ENCODE measurements around the gene DNAJC10. TPM values are rescaled to one million over a fixed set of nuclear protein-coding genes. Genes with fewer than 3 reads are reported as not detected.
"Not testable (repeated sequence)": the region's sequence is repeated elsewhere in the genome, so short reads cannot be mapped to it uniquely, and the experiment has no call there.

Gene DNAJC10
- total and polyA plus RNA-seq, 10 of the 15 experiments (the other 5 are each of a cell fraction or from before 2014, with no cell fraction given), result 9.1 to 67.9 (median 38.2) TPM

- CTCF ChIA-PET; H3K36me3 ChIP-seq (ENCODE audit: control insufficient read depth in 2 of 2, insufficient read depth in 2 of 2, low read length in 1 of 2); DNase-seq (ENCODE audit: low read depth, low spot score); H2AFZ ChIP-seq (ENCODE audit: control insufficient read depth, low read depth, low read length); H4K20me1 ChIP-seq (ENCODE audit: control insufficient read depth, insufficient read depth); H3K4me3 ChIP-seq; H3K9me3 ChIP-seq (replicated peaks; ENCODE audit: control insufficient read depth, insufficient read depth, low read length); RAD21 ChIA-PET (ENCODE audit: unreplicated experiment); H3K79me2 ChIP-seq (ENCODE audit: control insufficient read depth, insufficient read depth, low read length); ATAC-seq; H3K27me3 ChIP-seq (replicated peaks in 1 of 2; ENCODE audit: control insufficient read depth in 2 of 2, insufficient read depth in 2 of 2, low read length in 1 of 2); H3K27ac ChIP-seq (ENCODE audit: control insufficient read depth, insufficient read depth); SMC1A ChIA-PET (ENCODE audit: uncharacterized antibody, unreplicated experiment); H3K4me2 ChIP-seq (ENCODE audit: control insufficient read depth, insufficient read depth); intact Hi-C loops (cut with micrococcal nuclease; ENCODE audit: unreplicated experiment); POLR2A ChIA-PET; H3K9ac ChIP-seq (ENCODE audit: control insufficient read depth, insufficient read depth, low read length); H3K4me1 ChIP-seq (ENCODE audit: control insufficient read depth, insufficient read depth, low read length); in situ Hi-C loops (cut with MboI); FAIRE-seq; BruUV-seq (replicated peaks): not testable (repeated sequence)
- 100% methylated on average over 7 of the region's 8 CpGs for WGBS (ENCODE audit: insufficient coverage, insufficient replicate concordance, low lambda C conversion rate, missing lambda C conversion rate)
Observed at GRCh38 chr2:182781099-182781498, 65.0 kb downstream of the DNAJC10 start.

DNA sequence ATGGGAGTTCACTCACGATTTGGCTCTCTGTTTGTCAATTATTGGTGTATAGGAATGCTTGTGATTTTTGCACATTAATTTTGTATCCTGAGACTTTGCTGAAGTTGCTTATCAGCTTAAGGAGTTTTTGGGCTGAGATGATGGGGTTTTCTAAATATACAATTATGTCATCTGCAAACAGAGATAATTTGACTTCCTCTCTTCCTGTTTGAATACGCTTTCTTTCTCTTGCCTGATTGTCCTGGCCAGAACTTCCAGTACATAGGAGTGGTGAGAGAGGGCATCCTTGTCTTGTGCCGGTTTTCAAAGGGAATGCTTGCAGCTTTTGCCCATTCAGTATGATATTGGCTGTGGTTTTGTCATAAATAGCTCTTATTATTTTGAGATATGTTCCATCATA is 66.6 kb downstream of the DNAJC10 start:
- H3K9ac ChIP-seq (ENCODE audit: control insufficient read depth, insufficient read depth, low read length); RAD21 ChIA-PET (ENCODE audit: unreplicated experiment); in situ Hi-C loops (cut with MboI); ATAC-seq; H3K9me3 ChIP-seq (replicated peaks; ENCODE audit: control insufficient read depth, insufficient read depth, low read length); FAIRE-seq; BruUV-seq (replicated peaks); H4K20me1 ChIP-seq (ENCODE audit: control insufficient read depth, insufficient read depth); H3K4me2 ChIP-seq (ENCODE audit: control insufficient read depth, insufficient read depth); H3K27ac ChIP-seq (ENCODE audit: control insufficient read depth, insufficient read depth); H3K79me2 ChIP-seq (ENCODE audit: control insufficient read depth, insufficient read depth, low read length); H3K4me3 ChIP-seq; H2AFZ ChIP-seq (ENCODE audit: control insufficient read depth, low read depth, low read length); H3K27me3 ChIP-seq (replicated peaks in 1 of 2; ENCODE audit: control insufficient read depth in 2 of 2, insufficient read depth in 2 of 2, low read length in 1 of 2); H3K4me1 ChIP-seq (ENCODE audit: control insufficient read depth, insufficient read depth, low read length); intact Hi-C loops (cut with micrococcal nuclease; ENCODE audit: unreplicated experiment); H3K36me3 ChIP-seq (ENCODE audit: control insufficient read depth in 2 of 2, insufficient read depth in 2 of 2, low read length in 1 of 2); DNase-seq (ENCODE audit: low read depth, low spot score): not testable (repeated sequence)
- SMC1A ChIA-PET (ENCODE audit: uncharacterized antibody, unreplicated experiment), result interaction anchor here (0.5 to 1.9 kb wide), 4 partner anchors 11 to 198 kb away, joined by 3 to 7 read pairs (median 3); no protein-coding TSS in a partner anchor
- CTCF ChIA-PET, result interaction anchor here (1.3 kb wide), 1 partner anchor 13 kb away, joined by 3 read pairs; no protein-coding TSS in a partner anchor
- 97% methylated on average over 3 of the region's 3 CpGs for WGBS (ENCODE audit: insufficient coverage, insufficient replicate concordance, low lambda C conversion rate, missing lambda C conversion rate)
- POLR2A ChIA-PET, result interaction anchor here (0.6 kb wide), 1 partner anchor 121 kb away, joined by 3 read pairs; no protein-coding TSS in a partner anchor

Data from GM12878 (cell line).